K562 (cell line): ENCODE results near the gene KIF3A. TPM values are rescaled to one million over a fixed set of nuclear protein-coding genes. Genes with fewer than 3 reads are reported as not detected.

ENCODE experiments used
- CTBP1 ChIP-seq: fragments of 450-650 bp; IDR thresholded peaks from 2 replicates; pipeline ENCODE4 v1.6.1; 2016; ENCODE audit warnings: borderline replicate concordance
- JUND ChIP-seq, 2 experiments: IDR thresholded peaks; 2 replicates in 1 of 2; 3 replicates in 1 of 2; pipeline ENCODE4 v1.6.1; 2011; ENCODE audit warnings: borderline replicate concordance in 2 of 2, low read depth in 2 of 2, low read length in 2 of 2, improper control_type of control experiment in 1 of 2, missing biosample characterization in 1 of 2, missing genetic modification characterization in 1 of 2, missing genetic modification reagents in 1 of 2
- POLR2AphosphoS2 ChIP-seq: IDR thresholded peaks from 2 replicates; pipeline ENCODE4 v1.6.1; 2012; ENCODE audit warnings: low read length, improper control_type of control experiment
- SMARCB1 ChIP-seq: IDR thresholded peaks from 2 replicates; pipeline ENCODE4 v1.6.1; 2011; ENCODE audit warnings: improper control_type of control experiment, low read depth; ENCODE audit not compliant: insufficient read length
- SRSF3 ChIP-seq: fragments of 200-400 bp; formaldehyde crosslinking; IDR thresholded peaks from 2 replicates; pipeline ENCODE4 v1.6.1; 2016; ENCODE audit warnings: mild to moderate bottlenecking, low read length, moderate library complexity; ENCODE audit not compliant: insufficient read depth
- ZNF592 ChIP-seq: fragments of 450-650 bp; IDR thresholded peaks from 2 replicates; pipeline ENCODE4 v1.6.1; 2017; ENCODE audit warnings: antibody characterized with exemption, mild to moderate bottlenecking
- polyA plus RNA-seq, 8 experiments: library from polyadenylated mRNA; depleted of rRNA in 4 of 8; stranded (reverse) in 5 of 8; unstranded in 3 of 8; fragments of >200 nt; fragmentation: Nextera tagmentation in 2 of 8; fragmentation: Illumina TruSeq in 1 of 8; extraction: Ambion mirVana in 2 of 8; extraction: Trizol in 1 of 8; gene quantifications; 2 replicates each; pipeline versions ENCODE4 v1.2.1 to v1.2.3, GENCODE V29; 2011 to 2014; ENCODE audit warnings: inconsistent platforms in 1 of 8, missing spikeins in 1 of 8
- total RNA-seq, 7 experiments: library from RNA; depleted of rRNA in 6 of 7; stranded (reverse); fragments of >200 nt in 6 of 7; fragmentation: Illumina TruSeq in 2 of 7; extraction: Trizol in 2 of 7; gene quantifications; 2 replicates each; pipeline versions ENCODE4 v1.2.1 to v1.2.3, GENCODE V29; 2011 to 2021; ENCODE audit warnings: low replicate concordance in 1 of 7

The KIF3A gene
- total and polyA plus RNA-seq, 9 of the 15 experiments (the other 6 are each of a cell fraction or from before 2014, with no cell fraction given), result 1.5 to 7.8 (median 6.0) TPM

GRCh38 chr5:132782101-132782500, 44.8 kb upstream of the KIF3A start (continued):
- TF ChIP-seq JUND (IDR thresholded peaks at IDR 0.05; ENCODE audit: borderline replicate concordance, low read depth, low read length) (peak; percentile 77), JUND (tag; IDR thresholded peaks at IDR 0.05; ENCODE audit: borderline replicate concordance, low read depth, low read length) (peak; percentile 65; the same call in 2 of the 3 replicates), CTBP1 (peak; percentile 59), ZNF592 (0 out of 2 replicates have a peak, but pooled peaks have one; percentile 52), SMARCB1 (no peak), POLR2AphosphoS2 (no peak), SRSF3 (no peak)
